Naive B cell (primary cell): ENCODE measurements around the gene SLC26A4. TPM values are rescaled to one million over a fixed set of nuclear protein-coding genes. Genes with fewer than 3 reads are reported as not detected.
A peak's percentile ranks its signal among the peaks of the same experiment; 100 is the strongest.

Experiments
- ATAC-seq, 2 donors: fragments of 150-1000 bp; cut with Tn5 transposase; 2 replicates each; pipeline ENCODE4 v1.10.0; 2021; ENCODE audit warnings: low read depth in 2 of 2, mild to moderate bottlenecking in 2 of 2, moderate library complexity in 2 of 2
- DNase-seq: peaks from one replicate; pipeline ENCODE4 v3.0.0; 2022
- H3K27ac Mint-ChIP-seq, 6 donors: one replicate each; pipeline ENCODE4 v1.8.0; 2020 to 2022; ENCODE audit warnings: mild to moderate bottlenecking in 6 of 6, mixed read lengths in 6 of 6, moderate library complexity in 5 of 6, inconsistent platforms in 2 of 6
- H3K27me3 Mint-ChIP-seq, 3 donors: one replicate each; pipeline ENCODE4 v1.8.0; 2021 to 2022; ENCODE audit warnings: mixed read lengths in 3 of 3, mild to moderate bottlenecking in 1 of 3
- H3K36me3 Mint-ChIP-seq, 2 donors: one replicate each; pipeline ENCODE4 v1.8.0; 2020 to 2022; ENCODE audit warnings: mixed read lengths in 2 of 2, inconsistent platforms in 1 of 2, mild to moderate bottlenecking in 1 of 2
- H3K4me1 Mint-ChIP-seq, 3 donors: one replicate each; pipeline ENCODE4 v1.8.0; 2020 to 2022; ENCODE audit warnings: mixed read lengths in 3 of 3, inconsistent platforms in 1 of 3, mild to moderate bottlenecking in 1 of 3, moderate library complexity in 1 of 3
- H3K4me3 Mint-ChIP-seq, 8 donors: one replicate each; pipeline ENCODE4 v1.8.0; 2020 to 2022; ENCODE audit warnings: mild to moderate bottlenecking in 8 of 8, mixed read lengths in 8 of 8, moderate library complexity in 8 of 8, inconsistent platforms in 2 of 8
- H3K9me3 Mint-ChIP-seq, 7 donors: one replicate each; pipeline ENCODE4 v1.8.0; 2020 to 2022; ENCODE audit warnings: mixed read lengths in 7 of 7, mild to moderate bottlenecking in 5 of 7, inconsistent platforms in 2 of 7, moderate library complexity in 1 of 7
- polyA plus RNA-seq, 6 donors: library from polyadenylated mRNA; unstranded; fragments of 300-500 nt; fragmentation: Illumina TruSeq; gene quantifications; one replicate each; pipeline ENCODE4 v1.2.3, GENCODE V29; 2021; ENCODE audit warnings: low read depth in 6 of 6

Gene SLC26A4
- under 1 TPM in 2 of 6 donors, not detected in 4; 0.09 to 0.19 TPM for polyA plus RNA-seq

GRCh38 chr7:107660381-107661080, at the start of gene SLC26A4:
TSS of gene SLC26A4 (plus strand) at chr7:107660828. CDS start at chr7:107661642, 814 bp downstream.
- peak within 1 kb of the TSS; percentile 86 to 97 (median 94) for H3K4me3 Mint-ChIP-seq
- peaks cover 9 to 20% (median 16%) of the 10 kb centered on the region in 3 donors for H3K27me3 Mint-ChIP-seq
- ATAC-seq (peak; percentile 24 to 25), DNase-seq (peak; percentile 33)
- no peaks in the 10 kb centered on the region for H3K36me3 Mint-ChIP-seq
- H3K4me1 Mint-ChIP-seq = peaks cover 16 to 29% (median 20%) of the 10 kb centered on the region in 3 donors
- H3K27ac Mint-ChIP-seq = peak within 1 kb of the TSS in 1 of 6 donors; percentile 78
- H3K9me3 Mint-ChIP-seq = no peaks in the 10 kb centered on the region

GRCh38 chr7:107613439-107613838, 47.2 kb upstream of the SLC26A4 start:
- no peak overlapping the region for H3K27ac Mint-ChIP-seq
- H3K4me3 Mint-ChIP-seq = no peak overlapping the region
- H3K36me3 Mint-ChIP-seq = peaks cover 19 to 23% of the 10 kb centered on the region in 2 donors
- H3K9me3 Mint-ChIP-seq = no peaks in the 10 kb centered on the region
- DNase-seq (no peak), ATAC-seq (no peak)
- H3K27me3 Mint-ChIP-seq = no peaks in the 10 kb centered on the region
- no peaks in the 10 kb centered on the region for H3K4me1 Mint-ChIP-seq

- DNase-seq = no peak
- no peaks in the 10 kb centered on the region for H3K4me1 Mint-ChIP-seq
- ATAC-seq = no peak
- no peak overlapping the region for H3K4me3 Mint-ChIP-seq
- H3K36me3 Mint-ChIP-seq = peaks cover 15 to 18% of the 10 kb centered on the region in 2 donors
- peak overlapping the region in 2 of 6 donors; percentile 49 to 69 for H3K27ac Mint-ChIP-seq
- H3K27me3 Mint-ChIP-seq = no peaks in the 10 kb centered on the region
- no peaks in the 10 kb centered on the region for H3K9me3 Mint-ChIP-seq
These were observed 46.7 kb upstream of the SLC26A4 start for GRCh38 chr7:107613948-107614347.

GRCh38 chr7:107614425-107614824, 46.2 kb upstream of the SLC26A4 start:
- H3K9me3 Mint-ChIP-seq = no peaks in the 10 kb centered on the region
- H3K4me3 Mint-ChIP-seq = no peak overlapping the region
- H3K36me3 Mint-ChIP-seq = peaks cover 10 to 13% of the 10 kb centered on the region in 2 donors
- DNase-seq (no peak), ATAC-seq (no peak)
- no peaks in the 10 kb centered on the region for H3K4me1 Mint-ChIP-seq
- no peaks in the 10 kb centered on the region for H3K27me3 Mint-ChIP-seq
- H3K27ac Mint-ChIP-seq = no peak overlapping the region

- Mint-ChIP-seq H3K4me3 (no peak overlapping the region), H3K4me1 (no peaks in the 10 kb centered on the region), H3K27ac (no peak overlapping the region), H3K9me3 (no peaks in the 10 kb centered on the region), H3K27me3 (no peaks in the 10 kb centered on the region), H3K36me3 (peaks cover 8 to 13% of the 10 kb centered on the region in 2 donors)
- DNase-seq = no peak
- ATAC-seq = no peak
These were observed 44.5 kb upstream of the SLC26A4 start for GRCh38 chr7:107615910-107616680.

GRCh38 chr7:107622429-107622828, 38.2 kb upstream of the SLC26A4 start:
- H3K27me3 Mint-ChIP-seq = no peaks in the 10 kb centered on the region
- ATAC-seq = no peak
- no peak overlapping the region for H3K27ac Mint-ChIP-seq
- peaks cover 0 to 6% (median 0%) of the 10 kb centered on the region in 7 donors for H3K9me3 Mint-ChIP-seq
- peaks cover 0 to 6% of the 10 kb centered on the region in 2 donors for H3K36me3 Mint-ChIP-seq
- DNase-seq = no peak
- H3K4me1 Mint-ChIP-seq = no peaks in the 10 kb centered on the region
- no peak overlapping the region for H3K4me3 Mint-ChIP-seq

GRCh38 chr7:107622894-107623293, 37.7 kb upstream of the SLC26A4 start:
- no peak for ATAC-seq
- H3K4me3 Mint-ChIP-seq = no peak overlapping the region
- H3K36me3 Mint-ChIP-seq = peaks cover 0 to 6% of the 10 kb centered on the region in 2 donors

GRCh38 chr7:107627002-107627401, 33.6 kb upstream of the SLC26A4 start:
- ATAC-seq = no peak
- no peak for DNase-seq
- Mint-ChIP-seq H3K4me3 (no peak overlapping the region), H3K27ac (peak overlapping the region in 1 of 6 donors; percentile 21), H3K36me3 (peaks cover 0 to 6% of the 10 kb centered on the region in 2 donors), H3K4me1 (peaks cover 11 to 38% (median 34%) of the 10 kb centered on the region in 3 donors), H3K27me3 (no peaks in the 10 kb centered on the region), H3K9me3 (peaks cover 0 to 6% (median 0%) of the 10 kb centered on the region in 7 donors)

More at GRCh38 chr7:107622894-107623293, 37.7 kb upstream of the SLC26A4 start:
- H3K9me3 Mint-ChIP-seq = peaks cover 0 to 6% (median 0%) of the 10 kb centered on the region in 7 donors
- DNase-seq = no peak
- no peak overlapping the region for H3K27ac Mint-ChIP-seq
- H3K27me3 Mint-ChIP-seq = no peaks in the 10 kb centered on the region
- peaks cover 0 to 3% (median 3%) of the 10 kb centered on the region in 3 donors for H3K4me1 Mint-ChIP-seq

GRCh38 chr7:107628461-107629064, 32.1 kb upstream of the SLC26A4 start:
- H3K9me3 Mint-ChIP-seq = peaks cover 0 to 6% (median 0%) of the 10 kb centered on the region in 7 donors
- ATAC-seq (peak; percentile 91 to 93), DNase-seq (peak; percentile 31)
- H3K4me3 Mint-ChIP-seq = peak overlapping the region in 7 of 8 donors; percentile 7 to 92 (median 62)
- peak overlapping the region; percentile 70 to 96 (median 93) for H3K27ac Mint-ChIP-seq
- H3K27me3 Mint-ChIP-seq = no peaks in the 10 kb centered on the region
- peaks cover 0 to 6% of the 10 kb centered on the region in 2 donors for H3K36me3 Mint-ChIP-seq
- peaks cover 22 to 48% (median 48%) of the 10 kb centered on the region in 3 donors for H3K4me1 Mint-ChIP-seq

GRCh38 chr7:107630342-107630741, 30.3 kb upstream of the SLC26A4 start:
- no peaks in the 10 kb centered on the region for H3K27me3 Mint-ChIP-seq
- peaks cover 0 to 6% of the 10 kb centered on the region in 2 donors for H3K36me3 Mint-ChIP-seq
- ATAC-seq (no peak), DNase-seq (no peak)
- peaks cover 34 to 65% (median 64%) of the 10 kb centered on the region in 3 donors for H3K4me1 Mint-ChIP-seq
- H3K27ac Mint-ChIP-seq = no peak overlapping the region
- H3K9me3 Mint-ChIP-seq = peaks cover 0 to 6% (median 0%) of the 10 kb centered on the region in 7 donors
- H3K4me3 Mint-ChIP-seq = peak overlapping the region in 4 of 8 donors; percentile 6 to 56 (median 30)

GRCh38 chr7:107631588-107632491, 28.8 kb upstream of the SLC26A4 start:
- ATAC-seq = no peak
- Mint-ChIP-seq H3K4me1 (peaks cover 37 to 77% (median 76%) of the 10 kb centered on the region in 3 donors), H3K4me3 (no peak overlapping the region), H3K36me3 (peaks cover 0 to 6% of the 10 kb centered on the region in 2 donors), H3K9me3 (peaks cover 0 to 6% (median 0%) of the 10 kb centered on the region in 7 donors), H3K27me3 (no peaks in the 10 kb centered on the region), H3K27ac (peak overlapping the region in 1 of 6 donors; percentile 20)
- DNase-seq = no peak

GRCh38 chr7:107632492-107632865, 28.1 kb upstream of the SLC26A4 start:
- Mint-ChIP-seq H3K36me3 (no peaks in the 10 kb centered on the region), H3K4me3 (no peak overlapping the region), H3K9me3 (peaks cover 0 to 2% (median 0%) of the 10 kb centered on the region in 7 donors), H3K4me1 (peaks cover 37 to 80% (median 78%) of the 10 kb centered on the region in 3 donors), H3K27ac (peak overlapping the region in 1 of 6 donors; percentile 62), H3K27me3 (no peaks in the 10 kb centered on the region)
- ATAC-seq (no peak), DNase-seq (no peak)
